Measurements from ENCODE around the gene SYNE4. TPM values are rescaled to one million over a fixed set of nuclear protein-coding genes. Genes with fewer than 3 reads are reported as not detected.

Gene SYNE4
- total RNA-seq, 1 donor, result not detected

DNA sequence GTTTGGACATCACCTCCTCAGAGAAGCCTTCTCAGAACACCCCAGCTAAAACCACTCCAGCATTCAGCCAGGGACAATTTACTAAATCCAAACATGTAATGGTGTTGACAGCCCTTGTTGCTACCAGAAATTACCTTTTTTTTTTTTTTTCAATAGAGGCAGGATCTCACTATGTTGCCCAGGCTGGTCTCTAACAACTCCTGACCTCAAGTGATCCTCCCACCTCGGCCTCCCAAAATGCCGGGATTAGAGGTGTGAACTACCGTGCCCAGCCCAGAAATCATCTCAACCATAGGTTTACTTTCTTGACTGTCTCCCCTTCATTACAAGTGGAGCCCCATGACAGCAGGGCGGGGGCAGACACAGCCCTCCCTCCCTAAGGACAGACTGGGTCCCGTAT lies 14.8 kb upstream of the SYNE4 start:
- no peak for DNase-seq (ENCODE audit: low read depth)
- H3K4me3 ChIP-seq (ENCODE audit: low read depth, low read length), result no peak overlapping the region
- TF ChIP-seq, protein P1, sequence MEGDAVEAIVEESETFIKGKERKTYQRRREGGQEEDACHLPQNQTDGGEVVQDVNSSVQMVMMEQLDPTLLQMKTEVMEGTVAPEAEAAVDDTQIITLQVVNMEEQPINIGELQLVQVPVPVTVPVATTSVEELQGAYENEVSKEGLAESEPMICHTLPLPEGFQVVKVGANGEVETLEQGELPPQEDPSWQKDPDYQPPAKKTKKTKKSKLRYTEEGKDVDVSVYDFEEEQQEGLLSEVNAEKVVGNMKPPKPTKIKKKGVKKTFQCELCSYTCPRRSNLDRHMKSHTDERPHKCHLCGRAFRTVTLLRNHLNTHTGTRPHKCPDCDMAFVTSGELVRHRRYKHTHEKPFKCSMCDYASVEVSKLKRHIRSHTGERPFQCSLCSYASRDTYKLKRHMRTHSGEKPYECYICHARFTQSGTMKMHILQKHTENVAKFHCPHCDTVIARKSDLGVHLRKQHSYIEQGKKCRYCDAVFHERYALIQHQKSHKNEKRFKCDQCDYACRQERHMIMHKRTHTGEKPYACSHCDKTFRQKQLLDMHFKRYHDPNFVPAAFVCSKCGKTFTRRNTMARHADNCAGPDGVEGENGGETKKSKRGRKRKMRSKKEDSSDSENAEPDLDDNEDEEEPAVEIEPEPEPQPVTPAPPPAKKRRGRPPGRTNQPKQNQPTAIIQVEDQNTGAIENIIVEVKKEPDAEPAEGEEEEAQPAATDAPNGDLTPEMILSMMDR (IDR thresholded peaks at IDR 0.05; ENCODE audit: insufficient read depth, low read length), result no peak

DNA sequence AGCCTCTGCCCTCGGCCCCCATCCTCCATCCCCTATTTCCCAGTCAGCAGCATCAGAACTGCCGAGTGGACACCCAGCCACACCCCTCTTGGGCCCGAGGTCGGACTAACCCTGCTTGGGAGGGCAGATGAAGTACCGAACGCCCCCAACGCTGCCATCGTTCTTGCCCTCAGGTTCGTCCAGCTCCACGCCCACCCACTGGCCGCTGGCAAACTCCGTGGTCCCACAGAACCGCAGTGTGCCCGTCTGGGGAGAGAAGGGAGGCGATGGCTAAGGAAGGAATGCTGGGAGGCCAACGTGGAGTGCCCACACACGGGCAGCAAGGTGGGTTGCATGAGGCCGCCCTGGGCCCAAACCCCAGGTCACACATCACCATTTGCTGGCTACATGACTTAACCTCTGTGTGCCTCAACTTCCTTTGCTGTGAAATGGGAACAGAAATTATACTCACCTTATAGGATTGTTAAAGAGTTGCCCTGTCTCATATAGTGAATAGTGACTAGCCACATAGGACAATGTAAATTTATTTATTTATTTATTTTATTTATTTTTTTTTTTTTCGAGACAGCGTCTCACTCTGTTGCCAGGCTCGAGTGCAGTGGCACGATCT lies 10.6 kb upstream of the SYNE4 start:
- no peak for DNase-seq (ENCODE audit: low read depth)
- H3K4me3 ChIP-seq (ENCODE audit: low read depth, low read length), result no peak overlapping the region
- TF ChIP-seq, protein P1 (IDR thresholded peaks at IDR 0.05; ENCODE audit: insufficient read depth, low read length), result no peak

GRCh38 chr19:36014012-36014924 lies 5.7 kb upstream of the SYNE4 start, which contains the start of gene ALKBH6:
TSS of gene ALKBH6 (minus strand) at chr19:36014213. CDS start at chr19:36013397, 816 bp downstream.
- TF ChIP-seq, protein P1 (IDR thresholded peaks at IDR 0.05; ENCODE audit: insufficient read depth, low read length), result no peak
- H3K4me3 ChIP-seq (ENCODE audit: low read depth, low read length), result peak within 1 kb of the TSS; percentile 93
- DNase-seq (ENCODE audit: low read depth), result peak; percentile 96

DNA sequence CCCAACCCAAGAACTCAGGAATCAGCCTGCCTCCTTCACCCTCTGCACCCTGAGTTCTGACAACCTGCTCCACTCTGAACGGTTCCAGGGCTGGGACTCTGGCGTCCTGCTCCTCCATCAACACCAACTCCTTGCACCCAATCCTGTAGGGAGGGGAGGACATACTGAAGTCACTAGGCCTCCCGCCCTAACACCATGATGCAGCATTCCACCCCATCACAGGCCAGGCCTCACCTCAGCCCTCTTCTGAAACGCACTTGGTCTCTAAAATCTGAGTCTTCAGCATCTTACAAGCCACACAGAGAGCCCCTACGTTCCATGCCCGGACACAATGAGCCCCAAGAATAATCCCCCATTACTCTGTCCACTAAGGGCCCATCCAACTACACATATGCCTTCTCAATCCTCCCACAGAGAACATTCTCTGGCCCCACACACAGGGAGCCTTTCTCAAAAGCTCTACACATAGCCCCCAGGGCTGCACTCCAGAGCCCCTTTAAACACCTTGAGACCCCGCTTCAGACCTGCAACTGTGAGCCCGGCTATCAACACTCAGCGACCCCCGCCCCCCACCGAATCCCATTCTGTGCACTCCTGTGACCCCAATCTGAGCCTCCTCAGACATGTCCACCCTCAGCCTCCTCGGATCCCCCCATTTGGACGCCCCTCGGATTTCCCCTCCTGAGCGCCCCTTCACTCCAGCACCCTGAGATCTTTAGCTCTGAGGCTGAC lies 4.8 kb upstream of the SYNE4 start:
- TF ChIP-seq, protein P1 (IDR thresholded peaks at IDR 0.05; ENCODE audit: insufficient read depth, low read length), result no peak
- peak overlapping the region; percentile 93 for H3K4me3 ChIP-seq (ENCODE audit: low read depth, low read length)
- no peak for DNase-seq (ENCODE audit: low read depth)

DNA sequence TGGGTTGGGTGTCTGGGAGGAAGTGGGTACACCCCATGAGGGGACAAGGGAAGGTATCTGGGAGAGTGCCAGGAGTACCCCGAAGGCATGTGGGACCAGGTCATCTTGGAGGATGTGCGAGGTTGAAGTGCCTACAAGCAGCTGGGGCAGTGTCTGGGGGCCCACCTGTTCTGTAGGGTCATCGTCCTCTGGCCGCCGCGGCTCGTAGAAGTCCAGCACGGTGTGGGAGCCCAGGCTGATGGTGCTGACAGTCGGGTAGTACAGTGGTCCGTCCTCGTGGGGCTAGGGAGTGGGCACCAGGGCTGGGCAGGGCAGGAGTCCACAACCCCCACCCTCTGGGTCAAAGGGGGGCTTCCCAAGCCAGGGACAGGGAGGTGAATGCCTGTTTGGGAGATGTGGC lies 1.8 kb upstream of the SYNE4 start:
- no peak overlapping the region for H3K4me3 ChIP-seq (ENCODE audit: low read depth, low read length)
- TF ChIP-seq, protein P1 (IDR thresholded peaks at IDR 0.05; ENCODE audit: insufficient read depth, low read length), result no peak
- DNase-seq (ENCODE audit: low read depth), result no peak

DNA sequence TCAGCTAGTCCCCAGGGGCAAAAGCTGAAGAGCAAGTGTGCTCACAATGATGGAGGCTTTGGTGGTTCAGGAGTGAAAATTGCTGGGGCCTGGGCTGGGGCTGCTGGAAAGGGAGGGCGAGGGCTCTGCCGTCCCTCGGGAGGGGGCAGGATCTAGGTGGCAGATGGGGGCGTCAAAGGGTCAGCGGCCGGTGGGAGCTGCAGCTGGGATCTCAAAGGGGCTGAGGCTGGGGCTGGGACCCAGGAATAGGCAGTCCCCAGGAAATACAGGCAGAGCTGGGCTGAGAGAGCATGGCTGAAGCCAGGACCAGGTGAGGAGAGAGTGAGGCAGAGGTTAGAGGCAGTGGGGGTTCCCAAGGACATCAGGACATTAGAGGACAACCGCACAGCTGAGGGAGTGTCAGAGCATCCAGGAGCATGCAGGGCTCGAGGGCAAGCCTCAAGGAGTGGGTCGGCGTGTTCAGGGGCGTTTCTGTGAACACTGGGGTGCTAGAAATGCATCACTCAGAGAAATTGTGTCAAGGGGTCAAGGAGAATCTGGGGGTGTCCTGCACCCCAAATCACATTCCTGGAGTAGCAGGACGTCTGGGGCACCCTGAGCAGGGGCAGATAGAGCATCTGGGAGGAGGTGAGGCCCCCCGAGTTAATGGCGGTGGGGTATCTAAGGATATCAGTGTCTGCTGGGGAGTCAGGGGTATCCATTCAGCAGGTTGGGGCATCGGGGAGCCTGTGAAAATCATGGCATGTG lies 1.2 kb upstream of the SYNE4 start:
- peak overlapping the region; percentile 58 for H3K4me3 ChIP-seq (ENCODE audit: low read depth, low read length)
- no peak for DNase-seq (ENCODE audit: low read depth)
- TF ChIP-seq, protein P1 (IDR thresholded peaks at IDR 0.05; ENCODE audit: insufficient read depth, low read length), result no peak
